ENCODE results near the gene C1QC.

Gene C1QC

GRCh38 chr1:22677931-22678896 is 34.8 kb downstream of the C1QC start:
- no peak for FAIRE-seq
- no peak for DNase-seq (ENCODE audit: low spot score)

GRCh38 chr1:22680726-22681125 is 37.3 kb downstream of the C1QC start:
- FAIRE-seq = no peak
- no peak for DNase-seq (ENCODE audit: low spot score)

DNA sequence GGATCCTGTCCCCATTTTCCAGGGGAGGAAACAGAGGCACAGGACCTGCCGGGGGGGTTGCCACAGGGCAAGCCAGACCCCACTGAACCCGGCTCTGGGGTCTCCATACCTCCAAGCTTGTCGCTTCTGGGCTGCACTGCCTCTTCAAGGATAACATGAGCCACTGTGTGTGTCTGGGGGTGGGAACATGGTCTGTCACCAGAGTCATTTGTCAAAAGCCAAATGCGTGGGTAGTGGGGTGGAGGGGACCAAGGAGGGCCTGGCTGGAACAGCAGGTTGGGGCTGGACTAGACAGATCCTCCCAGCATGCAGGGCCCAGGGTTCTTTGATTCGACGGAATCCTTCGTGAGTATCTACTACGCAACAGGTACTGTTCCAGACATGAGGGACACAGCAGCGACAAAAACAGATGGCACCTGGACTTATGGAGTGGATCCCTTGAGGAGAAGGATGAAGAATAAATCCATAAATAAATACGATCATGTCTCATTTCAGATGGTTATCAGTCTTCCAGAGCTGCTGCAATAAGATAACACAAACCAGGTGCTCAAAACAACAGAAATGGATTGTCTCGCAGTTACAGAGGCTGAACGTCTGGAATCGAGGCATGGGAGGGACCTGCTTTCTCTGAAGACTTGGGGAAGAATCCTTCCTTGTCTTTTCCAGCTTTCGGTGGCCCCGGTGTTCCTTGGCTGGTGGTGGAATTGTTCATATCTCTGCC is 38.3 kb downstream of the C1QC start:
- FAIRE-seq (no peak), DNase-seq (ENCODE audit: low spot score) (no peak)

GRCh38 chr1:22683547-22683946 is 40.1 kb downstream of the C1QC start:
- no peak for FAIRE-seq
- no peak for DNase-seq (ENCODE audit: low spot score)

DNA sequence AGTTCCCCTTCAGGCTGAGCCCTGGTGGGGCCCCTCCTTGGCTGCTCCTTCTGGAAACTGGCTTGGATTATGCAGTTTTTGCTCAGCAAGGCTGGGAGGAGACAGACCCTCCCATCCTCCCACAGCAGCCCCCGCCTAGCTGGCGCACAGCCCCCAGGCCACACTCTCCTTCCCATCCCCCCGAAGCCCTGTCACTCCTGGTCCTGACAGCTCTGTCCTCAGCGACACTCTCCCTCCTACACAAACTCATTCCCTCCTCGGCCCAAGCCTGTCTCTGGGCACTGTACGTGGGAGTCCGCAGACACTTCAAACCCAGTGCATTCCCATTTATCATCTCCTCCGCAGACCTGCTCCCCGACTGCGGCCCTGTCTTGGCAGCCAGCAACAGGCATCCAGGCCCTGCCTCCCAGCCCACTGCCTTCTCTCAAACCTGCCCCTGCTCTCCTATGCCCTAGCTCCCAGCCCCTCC is 42.2 kb downstream of the C1QC start:
- FAIRE-seq (no peak), DNase-seq (ENCODE audit: low spot score) (no peak)

GRCh38 chr1:22687191-22687590 is 43.8 kb downstream of the C1QC start:
- no peak for DNase-seq (ENCODE audit: low spot score)
- no peak for FAIRE-seq

- DNase-seq (ENCODE audit: low spot score) (no peak), FAIRE-seq (no peak)
These were observed 45.0 kb downstream of the C1QC start for GRCh38 chr1:22688466-22688865.

- FAIRE-seq = peak; percentile 98
- DNase-seq (ENCODE audit: low spot score) = peak; percentile 99
These were observed 46.1 kb downstream of the C1QC start for GRCh38 chr1:22689505-22689904.

DNA sequence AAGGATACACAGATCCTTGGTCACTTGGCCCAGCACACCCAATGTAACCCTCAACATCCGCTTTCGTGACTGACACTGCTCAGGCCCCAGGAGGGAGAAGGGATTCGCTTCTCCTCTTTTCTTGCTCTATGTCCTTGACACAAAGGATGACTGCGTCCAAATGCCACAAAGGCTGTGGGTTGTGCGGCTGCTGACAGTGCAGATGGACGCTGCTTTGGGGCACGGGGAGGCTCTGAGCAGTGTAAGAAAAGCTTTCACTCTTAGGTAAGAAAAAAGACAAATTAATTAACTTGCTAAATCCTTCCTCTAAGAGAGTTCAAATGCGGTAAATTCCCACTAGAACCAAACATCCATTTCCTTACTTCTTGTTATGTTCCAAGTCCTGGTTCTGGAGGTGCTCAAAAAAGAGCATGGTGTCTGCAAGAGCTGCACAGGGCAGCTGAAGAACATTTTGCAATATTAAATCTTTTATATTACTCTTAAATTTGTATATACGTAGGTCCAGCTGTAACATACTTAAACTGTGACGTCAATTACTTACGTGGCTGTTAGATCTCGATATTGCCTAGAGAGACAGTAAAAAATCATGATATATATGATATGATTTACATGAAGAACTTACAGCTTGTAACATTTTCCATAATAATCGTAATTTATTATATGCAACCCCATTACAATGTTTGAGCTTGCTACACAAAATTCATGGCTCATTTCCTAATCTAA is 47.8 kb downstream of the C1QC start:
- no peak for FAIRE-seq
- no peak for DNase-seq (ENCODE audit: low spot score)

GRCh38 chr1:22694172-22694571 is 50.7 kb downstream of the C1QC start:
- DNase-seq (ENCODE audit: low spot score) (no peak), FAIRE-seq (no peak)

- DNase-seq (ENCODE audit: low spot score) = no peak
- FAIRE-seq = no peak
These were observed 53.2 kb downstream of the C1QC start for GRCh38 chr1:22696610-22697009.
